ENCODE data around the gene MFAP5.

Gene MFAP5

DNA sequence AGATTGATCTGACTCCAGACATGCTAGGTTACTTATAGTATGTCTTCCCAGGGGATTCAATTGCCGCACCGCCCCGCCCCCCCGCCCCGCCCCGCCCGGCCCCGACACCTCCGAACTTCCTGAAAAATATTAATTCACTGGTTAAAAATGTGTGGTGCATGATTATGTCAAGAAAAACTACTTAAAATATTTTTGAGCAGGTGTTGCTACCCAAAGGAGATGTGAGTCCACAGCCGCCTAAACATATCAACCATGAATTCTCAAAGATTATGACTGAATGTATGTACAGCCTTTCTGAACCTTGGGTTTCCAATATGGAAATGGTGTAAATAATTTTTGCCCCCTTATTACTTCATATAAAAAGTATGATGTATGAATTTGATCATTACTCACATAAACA lies 32.5 kb upstream of the MFAP5 start:
- Histone ChIP-seq H3K36me3 (no peaks in the 10 kb centered on the region), H3K4me3 (ENCODE audit: low read depth in 1 of 2, low read length in 1 of 2) (no peak overlapping the region), H3K27ac (no peak overlapping the region), H3K4me1 (ENCODE audit: control insufficient read depth in 1 of 2, insufficient read depth in 1 of 2, low read depth in 1 of 2, low read length in 1 of 2) (peaks cover 11 to 12% of the 10 kb centered on the region in 2 experiments), H3K9me3 (no peaks in the 10 kb centered on the region), H3K27me3 (peaks cover 43% of the 10 kb centered on the region)
- TF ChIP-seq, protein P1, sequence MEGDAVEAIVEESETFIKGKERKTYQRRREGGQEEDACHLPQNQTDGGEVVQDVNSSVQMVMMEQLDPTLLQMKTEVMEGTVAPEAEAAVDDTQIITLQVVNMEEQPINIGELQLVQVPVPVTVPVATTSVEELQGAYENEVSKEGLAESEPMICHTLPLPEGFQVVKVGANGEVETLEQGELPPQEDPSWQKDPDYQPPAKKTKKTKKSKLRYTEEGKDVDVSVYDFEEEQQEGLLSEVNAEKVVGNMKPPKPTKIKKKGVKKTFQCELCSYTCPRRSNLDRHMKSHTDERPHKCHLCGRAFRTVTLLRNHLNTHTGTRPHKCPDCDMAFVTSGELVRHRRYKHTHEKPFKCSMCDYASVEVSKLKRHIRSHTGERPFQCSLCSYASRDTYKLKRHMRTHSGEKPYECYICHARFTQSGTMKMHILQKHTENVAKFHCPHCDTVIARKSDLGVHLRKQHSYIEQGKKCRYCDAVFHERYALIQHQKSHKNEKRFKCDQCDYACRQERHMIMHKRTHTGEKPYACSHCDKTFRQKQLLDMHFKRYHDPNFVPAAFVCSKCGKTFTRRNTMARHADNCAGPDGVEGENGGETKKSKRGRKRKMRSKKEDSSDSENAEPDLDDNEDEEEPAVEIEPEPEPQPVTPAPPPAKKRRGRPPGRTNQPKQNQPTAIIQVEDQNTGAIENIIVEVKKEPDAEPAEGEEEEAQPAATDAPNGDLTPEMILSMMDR (IDR thresholded peaks at IDR 0.05) = no peak

DNA sequence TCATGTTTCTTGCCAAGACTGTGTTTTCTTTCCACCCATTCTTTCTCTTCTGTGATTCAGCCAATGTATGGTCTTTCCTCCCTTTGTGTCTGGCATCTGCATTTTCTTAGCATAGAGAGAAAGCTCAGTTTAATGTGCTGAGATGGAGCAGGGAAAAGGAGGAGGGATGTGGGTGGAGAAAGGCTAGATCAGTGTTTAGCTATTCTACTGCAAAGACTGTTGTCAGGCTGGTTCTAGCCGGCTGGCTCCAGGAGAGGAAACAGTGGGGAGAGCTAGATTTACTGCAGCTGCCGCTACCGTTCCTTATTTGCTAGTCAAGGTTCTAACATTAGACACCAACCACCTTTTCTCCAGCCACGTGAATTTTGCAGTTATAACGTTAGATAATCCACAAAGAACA lies 29.9 kb upstream of the MFAP5 start:
- no peak overlapping the region for H3K27ac ChIP-seq
- H3K36me3 ChIP-seq = no peaks in the 10 kb centered on the region
- H3K9me3 ChIP-seq = no peaks in the 10 kb centered on the region
- H3K27me3 ChIP-seq = peaks cover 28% of the 10 kb centered on the region
- H3K4me1 ChIP-seq (ENCODE audit: control insufficient read depth in 1 of 2, insufficient read depth in 1 of 2, low read depth in 1 of 2, low read length in 1 of 2) = peaks cover 13% of the 10 kb centered on the region in 2 experiments
- TF ChIP-seq, protein P1 (IDR thresholded peaks at IDR 0.05) = no peak
- H3K4me3 ChIP-seq (ENCODE audit: low read depth in 1 of 2, low read length in 1 of 2) = no peak overlapping the region

DNA sequence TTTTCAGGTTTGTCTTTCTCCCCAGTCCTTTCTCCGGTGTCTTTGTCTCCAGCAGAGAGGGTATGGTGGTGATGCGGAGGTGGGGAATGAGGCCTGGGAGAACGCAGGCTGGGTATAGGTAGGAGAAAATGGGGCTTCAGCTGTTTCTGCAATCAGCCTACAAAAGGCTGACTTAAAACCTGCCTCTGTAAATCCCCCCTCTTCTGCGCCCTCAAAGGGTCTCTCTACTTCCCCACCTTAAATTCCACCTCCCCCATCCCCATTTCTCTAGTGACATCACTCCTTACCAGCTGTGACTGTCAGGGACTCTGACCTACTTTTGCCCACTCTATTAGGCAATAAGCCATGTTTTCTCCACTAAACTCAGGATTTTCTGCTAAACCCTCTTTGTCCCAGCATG lies 27.1 kb upstream of the MFAP5 start:
- Histone ChIP-seq H3K36me3 (no peaks in the 10 kb centered on the region), H3K4me1 (ENCODE audit: control insufficient read depth in 1 of 2, insufficient read depth in 1 of 2, low read depth in 1 of 2, low read length in 1 of 2) (peaks cover 14 to 19% of the 10 kb centered on the region in 2 experiments), H3K27me3 (no peaks in the 10 kb centered on the region), H3K27ac (no peak overlapping the region), H3K4me3 (ENCODE audit: low read depth in 1 of 2, low read length in 1 of 2) (no peak overlapping the region), H3K9me3 (no peaks in the 10 kb centered on the region)
- TF ChIP-seq, protein P1 (IDR thresholded peaks at IDR 0.05) = no peak

DNA sequence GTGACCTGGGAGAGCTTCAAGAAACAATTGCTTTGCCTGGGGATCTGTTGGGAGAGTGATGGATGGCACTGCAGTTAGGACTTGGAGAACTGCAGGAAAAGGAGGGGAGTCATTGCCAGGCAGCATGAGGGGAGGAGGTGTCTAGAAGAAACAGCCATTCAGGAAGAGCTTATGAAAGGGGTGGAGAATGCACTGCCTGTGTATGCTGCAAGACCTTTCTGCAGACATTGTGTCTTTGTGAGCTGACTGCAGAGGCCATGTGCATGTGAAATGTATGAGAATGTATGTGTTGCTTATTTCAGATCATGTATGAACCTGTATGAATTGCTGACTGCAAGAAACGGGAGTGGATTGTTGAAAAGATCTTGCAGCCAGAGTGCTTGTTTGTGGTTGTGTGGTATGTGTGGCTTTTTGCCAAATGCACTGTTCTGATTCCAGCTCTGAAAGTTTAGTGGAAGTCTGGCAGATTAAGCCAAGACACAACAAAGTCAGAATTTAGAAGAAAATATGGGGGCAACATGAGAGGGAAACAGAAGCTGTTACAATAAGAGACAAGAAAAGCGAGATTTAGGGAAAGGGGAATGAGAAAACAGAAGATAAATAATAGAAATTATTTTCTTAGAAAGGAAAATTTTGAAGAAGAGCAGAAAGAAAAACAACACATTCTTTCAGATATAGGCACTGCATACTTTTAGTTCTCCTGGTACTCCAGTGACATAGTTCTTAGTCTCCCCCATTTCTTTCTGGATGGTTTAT lies 25.4 kb upstream of the MFAP5 start:
- TF ChIP-seq, protein P1 (IDR thresholded peaks at IDR 0.05) = no peak
- Histone ChIP-seq H3K4me3 (ENCODE audit: low read depth in 1 of 2, low read length in 1 of 2) (no peak overlapping the region), H3K36me3 (no peaks in the 10 kb centered on the region), H3K27me3 (no peaks in the 10 kb centered on the region), H3K27ac (no peak overlapping the region), H3K9me3 (no peaks in the 10 kb centered on the region), H3K4me1 (ENCODE audit: control insufficient read depth in 1 of 2, insufficient read depth in 1 of 2, low read depth in 1 of 2, low read length in 1 of 2) (peaks cover 14 to 19% of the 10 kb centered on the region in 2 experiments)

DNA sequence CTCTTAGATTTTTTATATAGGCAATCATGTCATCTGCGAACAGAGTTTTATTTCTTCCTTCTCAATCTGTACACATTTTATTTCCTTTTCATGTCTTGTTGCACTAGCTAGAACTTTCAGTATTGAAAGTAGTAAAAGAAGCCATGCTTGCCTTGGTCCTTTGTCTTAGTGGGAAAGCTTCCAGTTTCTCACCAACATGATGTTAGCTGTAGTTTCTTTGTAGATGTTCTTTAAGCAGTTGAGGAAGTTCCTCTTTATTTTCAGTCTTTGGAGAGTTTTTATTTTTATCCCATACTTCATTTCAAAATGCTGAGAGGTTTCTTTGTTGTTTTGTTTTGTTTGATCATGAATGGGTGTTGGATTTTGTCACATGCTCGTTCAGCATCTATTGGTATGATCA lies 22.4 kb upstream of the MFAP5 start:
- no peaks in the 10 kb centered on the region for H3K9me3 ChIP-seq
- TF ChIP-seq, protein P1 (IDR thresholded peaks at IDR 0.05) = no peak
- no peaks in the 10 kb centered on the region for H3K27me3 ChIP-seq
- peaks cover 14 to 22% of the 10 kb centered on the region in 2 experiments for H3K4me1 ChIP-seq (ENCODE audit: control insufficient read depth in 1 of 2, insufficient read depth in 1 of 2, low read depth in 1 of 2, low read length in 1 of 2)
- no peak overlapping the region for H3K4me3 ChIP-seq (ENCODE audit: low read depth in 1 of 2, low read length in 1 of 2)
- no peak overlapping the region for H3K27ac ChIP-seq
- H3K36me3 ChIP-seq = no peaks in the 10 kb centered on the region

Data from neutrophil (primary cell).